ENCODE measurements around the gene NEMP2. TPM values are rescaled to one million over a fixed set of nuclear protein-coding genes. Genes with fewer than 3 reads are reported as not detected.
"Not testable (repeated sequence)": the region's sequence is repeated elsewhere in the genome, so short reads cannot be mapped to it uniquely, and the experiment has no call there.

Gene NEMP2
- total and polyA plus RNA-seq, 3 experiments from 2014 or later: 10.5 to 17.5 (median 16.9) TPM

GRCh38 chr2:190517468-190517867 is 17.1 kb downstream of the NEMP2 start:
- Mint-ChIP-seq H3K4me1 (peaks cover 48 to 57% (median 52%) of the 10 kb centered on the region in 3 donors), H3K27me3 (peaks cover 0 to 3% of the 10 kb centered on the region in 2 donors), H3K36me3 (peaks cover 0 to 24% (median 14%) of the 10 kb centered on the region in 3 donors), H3K9me3 (no peaks in the 10 kb centered on the region), H3K27ac (peak overlapping the region in 2 of 8 donors; percentile 6 to 44), H3K4me3 (no peak overlapping the region)
- no peak overlapping the region for H3K4me3 ChIP-seq (ENCODE audit: low read length)
- POLR2A ChIA-PET: interaction anchor here (0.5 to 0.8 kb wide), 2 partner anchors 16 to 133 kb away, joined by 3 to 6 read pairs; no protein-coding TSS in a partner anchor
- H3K27me3 ChIP-seq (ENCODE audit: insufficient read depth, low read length, poor library complexity, severe bottlenecking): no peaks in the 10 kb centered on the region
- H3K36me3 ChIP-seq (ENCODE audit: insufficient read depth, low read length): no peaks in the 10 kb centered on the region
- H3K4me1 ChIP-seq (ENCODE audit: insufficient read depth, low read length): peaks cover 38% of the 10 kb centered on the region
- no peak for DNase-seq
- CTCF ChIA-PET: interaction anchor here (0.9 kb wide), 1 partner anchor 16 kb away, joined by 4 read pairs; no protein-coding TSS in a partner anchor
- H3K9me3 ChIP-seq (ENCODE audit: low read length): no peaks in the 10 kb centered on the region
- H3K27ac ChIP-seq (ENCODE audit: low read depth, low read length): no peak overlapping the region

GRCh38 chr2:190515687-190516086 is 18.8 kb downstream of the NEMP2 start:
- Histone ChIP-seq H3K27me3 (ENCODE audit: insufficient read depth, low read length, poor library complexity, severe bottlenecking) (no peaks in the 10 kb centered on the region), H3K27ac (ENCODE audit: low read depth, low read length) (no peak overlapping the region), H3K9me3 (ENCODE audit: low read length) (no peaks in the 10 kb centered on the region), H3K36me3 (ENCODE audit: insufficient read depth, low read length) (no peaks in the 10 kb centered on the region), H3K4me3 (ENCODE audit: low read length) (no peak overlapping the region), H3K4me1 (ENCODE audit: insufficient read depth, low read length) (peaks cover 33% of the 10 kb centered on the region)
- H3K36me3 Mint-ChIP-seq: peaks cover 0 to 28% (median 12%) of the 10 kb centered on the region in 3 donors
- DNase-seq: peak in 2 of 5 donors; percentile 44 to 72
- peak overlapping the region in 3 of 8 donors; percentile 57 to 80 (median 58) for H3K27ac Mint-ChIP-seq
- ChIA-PET POLR2A (interaction anchor here (1.0 kb wide), 1 partner anchor 18 kb away, joined by 5 read pairs; the partner anchor contains the start of gene NEMP2), CTCF (no interaction called here)
- H3K9me3 Mint-ChIP-seq: no peaks in the 10 kb centered on the region
- H3K4me1 Mint-ChIP-seq: peaks cover 34 to 44% (median 40%) of the 10 kb centered on the region in 3 donors
- peak overlapping the region in 3 of 7 donors; percentile 30 to 46 (median 32) for H3K4me3 Mint-ChIP-seq
- peaks cover 0 to under 1% of the 10 kb centered on the region in 2 donors for H3K27me3 Mint-ChIP-seq

- DNase-seq: no peak
- H3K4me1 ChIP-seq (ENCODE audit: insufficient read depth, low read length): peaks cover 23% of the 10 kb centered on the region
- H3K27ac Mint-ChIP-seq: peak overlapping the region in 1 of 8 donors; percentile 41
- H3K27me3 ChIP-seq (ENCODE audit: insufficient read depth, low read length, poor library complexity, severe bottlenecking): no peaks in the 10 kb centered on the region
- H3K4me3 Mint-ChIP-seq: no peak overlapping the region
- H3K4me3 ChIP-seq (ENCODE audit: low read length): no peak overlapping the region
- no peak overlapping the region for H3K27ac ChIP-seq (ENCODE audit: low read depth, low read length)
- peaks cover 24 to 34% (median 30%) of the 10 kb centered on the region in 3 donors for H3K4me1 Mint-ChIP-seq
- CTCF ChIA-PET: interaction anchor here (1.0 to 1.4 kb wide), 3 partner anchors 19 to 132 kb away, joined by 3 to 4 read pairs (median 3); no protein-coding TSS in a partner anchor
- H3K9me3 ChIP-seq (ENCODE audit: low read length): no peaks in the 10 kb centered on the region
- H3K9me3 Mint-ChIP-seq: no peaks in the 10 kb centered on the region
- H3K36me3 Mint-ChIP-seq: peaks cover 0 to 35% (median 15%) of the 10 kb centered on the region in 3 donors
- H3K27me3 Mint-ChIP-seq: no peaks in the 10 kb centered on the region
- POLR2A ChIA-PET: no interaction called here
- no peaks in the 10 kb centered on the region for H3K36me3 ChIP-seq (ENCODE audit: insufficient read depth, low read length)
Measured at GRCh38 chr2:190514676-190515075, 19.8 kb downstream of the NEMP2 start.

GRCh38 chr2:190513877-190514276 is 20.6 kb downstream of the NEMP2 start:
- Mint-ChIP-seq H3K4me3 (no peak overlapping the region), H3K27me3 (no peaks in the 10 kb centered on the region), H3K27ac (peak overlapping the region in 2 of 8 donors; percentile 2 to 15), H3K9me3 (no peaks in the 10 kb centered on the region), H3K36me3 (peaks cover 0 to 41% (median 17%) of the 10 kb centered on the region in 3 donors), H3K4me1 (peaks cover 19 to 31% (median 26%) of the 10 kb centered on the region in 3 donors)
- Histone ChIP-seq H3K4me1 (ENCODE audit: insufficient read depth, low read length) (peaks cover 19% of the 10 kb centered on the region), H3K27ac (ENCODE audit: low read depth, low read length) (no peak overlapping the region), H3K36me3 (ENCODE audit: insufficient read depth, low read length) (no peaks in the 10 kb centered on the region), H3K27me3 (ENCODE audit: insufficient read depth, low read length, poor library complexity, severe bottlenecking) (no peaks in the 10 kb centered on the region), H3K4me3 (ENCODE audit: low read length) (no peak overlapping the region), H3K9me3 (ENCODE audit: low read length) (no peaks in the 10 kb centered on the region)
- POLR2A ChIA-PET: no interaction called here
- CTCF ChIA-PET: interaction anchor here (1.0 to 1.4 kb wide), 3 partner anchors 20 to 131 kb away, joined by 3 to 4 read pairs (median 3); no protein-coding TSS in a partner anchor
- no peak for DNase-seq

GRCh38 chr2:190512539-190513095 is 21.9 kb downstream of the NEMP2 start:
- Mint-ChIP-seq H3K4me3 (no peak overlapping the region), H3K27me3 (no peaks in the 10 kb centered on the region), H3K36me3 (peaks cover 0 to 44% (median 17%) of the 10 kb centered on the region in 3 donors), H3K4me1 (peaks cover 19 to 31% (median 25%) of the 10 kb centered on the region in 3 donors), H3K27ac (peak overlapping the region in 2 of 8 donors; percentile 53 to 72), H3K9me3 (no peaks in the 10 kb centered on the region)
- no peak for DNase-seq
- Histone ChIP-seq H3K4me3 (ENCODE audit: low read length) (no peak overlapping the region), H3K36me3 (ENCODE audit: insufficient read depth, low read length) (no peaks in the 10 kb centered on the region), H3K9me3 (ENCODE audit: low read length) (no peaks in the 10 kb centered on the region), H3K27ac (ENCODE audit: low read depth, low read length) (no peak overlapping the region), H3K4me1 (ENCODE audit: insufficient read depth, low read length) (peaks cover 19% of the 10 kb centered on the region), H3K27me3 (ENCODE audit: insufficient read depth, low read length, poor library complexity, severe bottlenecking) (no peaks in the 10 kb centered on the region)
- ChIA-PET POLR2A (no interaction called here), CTCF (interaction anchor here (1.8 kb wide), 1 partner anchor 130 kb away, joined by 4 read pairs; no protein-coding TSS in a partner anchor)

GRCh38 chr2:190511104-190511503 is 23.4 kb downstream of the NEMP2 start:
- no peak for DNase-seq
- no peaks in the 10 kb centered on the region for H3K36me3 ChIP-seq (ENCODE audit: insufficient read depth, low read length)
- ChIA-PET POLR2A (no interaction called here), CTCF (no interaction called here)
- H3K9me3 ChIP-seq (ENCODE audit: low read length): no peaks in the 10 kb centered on the region
- Mint-ChIP-seq H3K36me3 (peaks cover 0 to 52% (median 17%) of the 10 kb centered on the region in 3 donors), H3K27me3 (no peaks in the 10 kb centered on the region), H3K27ac (peak overlapping the region in 3 of 8 donors; percentile 6 to 64 (median 52)), H3K4me3 (no peak overlapping the region), H3K4me1 (peaks cover 17 to 23% (median 19%) of the 10 kb centered on the region in 3 donors), H3K9me3 (no peaks in the 10 kb centered on the region)
- no peak overlapping the region for H3K4me3 ChIP-seq (ENCODE audit: low read length)
- H3K4me1 ChIP-seq (ENCODE audit: insufficient read depth, low read length): peaks cover 11% of the 10 kb centered on the region
- no peak overlapping the region for H3K27ac ChIP-seq (ENCODE audit: low read depth, low read length)
- no peaks in the 10 kb centered on the region for H3K27me3 ChIP-seq (ENCODE audit: insufficient read depth, low read length, poor library complexity, severe bottlenecking)

GRCh38 chr2:190509895-190510294 is 24.6 kb downstream of the NEMP2 start:
- H3K27ac ChIP-seq (ENCODE audit: low read depth, low read length); H3K27me3 Mint-ChIP-seq; H3K9me3 ChIP-seq (ENCODE audit: low read length); H3K4me3 Mint-ChIP-seq; H3K27ac Mint-ChIP-seq; H3K27me3 ChIP-seq (ENCODE audit: insufficient read depth, low read length, poor library complexity, severe bottlenecking); H3K36me3 ChIP-seq (ENCODE audit: insufficient read depth, low read length); CTCF ChIA-PET; H3K9me3 Mint-ChIP-seq; H3K4me1 ChIP-seq (ENCODE audit: insufficient read depth, low read length); H3K4me3 ChIP-seq (ENCODE audit: low read length); DNase-seq; POLR2A ChIA-PET: not testable (repeated sequence)
- H3K36me3 Mint-ChIP-seq: peaks cover 0 to 61% (median 17%) of the 10 kb centered on the region in 3 donors
- H3K4me1 Mint-ChIP-seq: peaks cover 7 to 14% (median 14%) of the 10 kb centered on the region in 3 donors

GRCh38 chr2:190507135-190507534 is 27.4 kb downstream of the NEMP2 start:
- H3K36me3 ChIP-seq (ENCODE audit: insufficient read depth, low read length): peaks cover 16% of the 10 kb centered on the region
- peak overlapping the region in 3 of 8 donors; percentile 68 to 78 (median 77) for H3K27ac Mint-ChIP-seq

More at GRCh38 chr2:190507135-190507534, 27.4 kb downstream of the NEMP2 start:
- Mint-ChIP-seq H3K36me3 (peaks cover 0 to 74% (median 13%) of the 10 kb centered on the region in 3 donors), H3K4me3 (no peak overlapping the region), H3K9me3 (no peaks in the 10 kb centered on the region), H3K27me3 (no peaks in the 10 kb centered on the region), H3K4me1 (peaks cover 7 to 9% (median 8%) of the 10 kb centered on the region in 3 donors)
- POLR2A ChIA-PET: no interaction called here
- no peak overlapping the region for H3K27ac ChIP-seq (ENCODE audit: low read depth, low read length)
- DNase-seq: no peak
- H3K9me3 ChIP-seq (ENCODE audit: low read length): no peaks in the 10 kb centered on the region
- CTCF ChIA-PET: no interaction called here
- H3K4me3 ChIP-seq (ENCODE audit: low read length): no peak overlapping the region
- no peaks in the 10 kb centered on the region for H3K27me3 ChIP-seq (ENCODE audit: insufficient read depth, low read length, poor library complexity, severe bottlenecking)
- no peaks in the 10 kb centered on the region for H3K4me1 ChIP-seq (ENCODE audit: insufficient read depth, low read length)
